Stimulated activated CD4-positive, alpha-beta T cell treated with anti-CD3 and anti-CD28 coated beads, Interleukin-15, amount 100 ng/mL, for 1 hour (primary cell): ENCODE results near the gene ERBIN.
A peak's percentile ranks its signal among the peaks of the same experiment; 100 is the strongest.
"Not testable (repeated sequence)": the region's sequence is repeated elsewhere in the genome, so short reads cannot be mapped to it uniquely, and the experiment has no call there.

Experiments
- DNase-seq, 2 donors: peaks; one replicate each; pipeline ENCODE4 v3.0.0-alpha.2; 2020; ENCODE audit warnings: low read depth in 1 of 2, low spot score in 1 of 2

Gene ERBIN, protein sequence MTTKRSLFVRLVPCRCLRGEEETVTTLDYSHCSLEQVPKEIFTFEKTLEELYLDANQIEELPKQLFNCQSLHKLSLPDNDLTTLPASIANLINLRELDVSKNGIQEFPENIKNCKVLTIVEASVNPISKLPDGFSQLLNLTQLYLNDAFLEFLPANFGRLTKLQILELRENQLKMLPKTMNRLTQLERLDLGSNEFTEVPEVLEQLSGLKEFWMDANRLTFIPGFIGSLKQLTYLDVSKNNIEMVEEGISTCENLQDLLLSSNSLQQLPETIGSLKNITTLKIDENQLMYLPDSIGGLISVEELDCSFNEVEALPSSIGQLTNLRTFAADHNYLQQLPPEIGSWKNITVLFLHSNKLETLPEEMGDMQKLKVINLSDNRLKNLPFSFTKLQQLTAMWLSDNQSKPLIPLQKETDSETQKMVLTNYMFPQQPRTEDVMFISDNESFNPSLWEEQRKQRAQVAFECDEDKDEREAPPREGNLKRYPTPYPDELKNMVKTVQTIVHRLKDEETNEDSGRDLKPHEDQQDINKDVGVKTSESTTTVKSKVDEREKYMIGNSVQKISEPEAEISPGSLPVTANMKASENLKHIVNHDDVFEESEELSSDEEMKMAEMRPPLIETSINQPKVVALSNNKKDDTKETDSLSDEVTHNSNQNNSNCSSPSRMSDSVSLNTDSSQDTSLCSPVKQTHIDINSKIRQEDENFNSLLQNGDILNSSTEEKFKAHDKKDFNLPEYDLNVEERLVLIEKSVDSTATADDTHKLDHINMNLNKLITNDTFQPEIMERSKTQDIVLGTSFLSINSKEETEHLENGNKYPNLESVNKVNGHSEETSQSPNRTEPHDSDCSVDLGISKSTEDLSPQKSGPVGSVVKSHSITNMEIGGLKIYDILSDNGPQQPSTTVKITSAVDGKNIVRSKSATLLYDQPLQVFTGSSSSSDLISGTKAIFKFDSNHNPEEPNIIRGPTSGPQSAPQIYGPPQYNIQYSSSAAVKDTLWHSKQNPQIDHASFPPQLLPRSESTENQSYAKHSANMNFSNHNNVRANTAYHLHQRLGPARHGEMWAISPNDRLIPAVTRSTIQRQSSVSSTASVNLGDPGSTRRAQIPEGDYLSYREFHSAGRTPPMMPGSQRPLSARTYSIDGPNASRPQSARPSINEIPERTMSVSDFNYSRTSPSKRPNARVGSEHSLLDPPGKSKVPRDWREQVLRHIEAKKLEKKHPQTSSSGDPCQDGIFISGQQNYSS (N-terminal part only)

DNA sequence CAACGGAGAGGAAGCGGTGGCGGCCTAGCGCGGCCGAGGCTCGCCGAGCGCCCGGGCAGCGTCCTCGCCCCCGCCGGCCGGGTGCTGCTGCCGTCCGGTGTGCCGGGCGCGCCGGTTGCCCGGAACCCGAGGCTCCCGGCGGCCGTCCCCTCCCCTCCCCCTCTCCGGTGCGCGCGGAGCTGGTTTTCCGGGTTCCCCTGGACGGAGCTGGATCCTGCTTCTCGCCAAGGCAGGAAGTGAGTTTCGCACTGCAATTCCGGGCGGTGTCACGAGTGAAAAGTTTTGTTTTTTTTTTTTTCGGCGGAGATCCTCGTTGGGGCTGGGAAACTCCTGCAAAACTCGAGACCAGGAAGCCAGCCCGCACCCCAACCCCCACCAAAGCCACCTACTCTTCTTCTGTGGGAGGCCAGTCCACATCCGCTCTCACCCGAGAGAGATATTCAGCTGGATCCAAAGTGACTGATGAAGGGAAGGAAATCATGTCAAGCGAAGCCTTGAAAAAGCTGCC is at the start of gene ERBIN:
Gene ERBIN (plus strand): TSS at position 300 of the 508 bp plus-strand sequence. CDS start 66,144 bp downstream, outside the sequence.
- DNase-seq = peak; percentile 43 to 47

DNA sequence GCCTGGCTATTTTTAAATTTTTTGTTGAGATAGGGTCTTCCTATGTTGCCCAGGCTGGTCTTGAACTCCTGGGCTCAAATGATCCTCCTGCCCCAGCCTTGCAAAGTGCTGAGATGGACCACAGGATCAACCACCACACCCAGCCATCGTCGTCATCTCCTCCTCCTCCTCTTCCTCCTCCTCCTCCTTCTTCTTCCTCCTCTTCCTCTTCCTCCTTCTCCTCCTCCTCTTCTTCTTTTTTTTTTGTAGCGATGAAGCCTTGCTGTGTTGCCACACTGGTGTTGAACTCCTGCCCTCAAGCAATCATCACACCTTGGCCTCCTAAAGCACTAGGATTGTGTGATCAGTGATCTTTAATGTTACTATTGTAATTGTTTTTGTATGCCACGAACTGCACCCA is 49.4 kb upstream of the ERBIN start:
- DNase-seq = no peak

DNA sequence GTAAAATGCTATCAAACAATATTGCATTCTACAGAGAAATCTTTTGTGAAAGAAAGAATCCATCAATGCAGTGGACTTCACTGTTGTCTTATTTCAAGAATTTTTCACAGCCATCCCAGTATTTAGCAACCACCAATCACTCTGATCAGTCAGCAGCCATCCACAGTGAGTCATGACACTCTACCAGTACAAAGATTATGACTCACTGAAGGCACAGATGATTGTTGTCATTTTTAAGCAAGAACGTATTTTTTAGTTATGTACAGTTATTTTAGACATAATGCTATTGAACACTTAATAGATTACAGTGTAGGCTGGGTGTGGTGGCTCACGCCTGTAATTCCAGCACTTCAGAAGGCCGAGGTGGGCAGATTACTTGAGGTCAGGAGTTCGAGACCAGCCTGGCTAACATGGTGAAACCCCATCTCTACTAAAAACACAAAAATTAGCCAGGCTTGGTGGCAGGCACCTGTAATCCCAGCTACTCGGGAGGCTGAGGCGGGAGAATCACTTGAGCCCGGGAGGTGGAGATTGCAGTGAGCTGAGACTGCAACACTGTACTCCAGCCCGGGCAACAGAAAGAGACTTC is 46.6 kb upstream of the ERBIN start:
- not testable (repeated sequence) for DNase-seq

DNA sequence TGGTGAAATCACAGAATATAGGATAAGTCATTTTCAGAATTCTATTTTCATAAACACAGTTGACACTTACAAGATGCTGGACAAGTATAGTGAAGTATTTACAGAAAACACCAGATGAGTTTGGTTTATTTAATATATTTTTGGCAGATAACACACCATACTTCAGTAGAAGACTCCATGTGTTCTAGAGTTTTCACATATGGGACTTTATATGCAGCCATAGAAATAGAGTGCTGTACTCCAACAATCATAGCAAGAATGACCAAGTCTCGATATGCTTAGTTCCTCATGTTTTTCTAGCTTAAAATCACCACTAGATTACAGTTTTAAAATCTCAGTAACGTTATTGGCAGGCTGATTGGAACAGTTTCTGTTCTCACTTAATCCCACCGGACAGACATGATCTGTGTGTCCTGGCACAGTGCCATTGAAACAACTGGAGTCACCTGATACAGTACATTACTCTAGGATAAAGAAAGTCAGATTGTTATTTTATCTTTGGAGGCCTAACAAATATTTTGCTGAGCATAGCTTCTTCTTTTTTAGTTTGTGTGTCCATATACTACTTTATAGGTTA is 45.8 kb upstream of the ERBIN start:
- DNase-seq = no peak

DNA sequence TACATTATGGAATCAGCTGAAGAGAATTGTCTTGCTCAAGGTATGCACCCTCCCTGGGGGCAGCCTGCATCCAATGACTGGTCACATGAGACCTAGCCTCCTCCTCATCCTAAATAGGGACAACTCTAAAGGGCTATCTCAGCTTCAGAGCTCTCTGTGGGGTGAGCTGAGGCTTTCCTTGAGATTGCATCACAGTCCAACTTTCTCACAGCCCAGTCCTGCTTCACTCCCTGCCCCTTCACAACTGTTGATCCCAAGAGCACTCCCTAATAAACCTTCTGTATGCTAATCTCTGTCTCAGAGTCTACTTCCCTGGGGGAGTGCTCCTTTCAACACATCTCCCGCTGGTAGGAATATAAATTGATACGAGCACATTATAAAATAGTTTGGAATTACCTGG is 44.1 kb upstream of the ERBIN start:
- no peak for DNase-seq

DNA sequence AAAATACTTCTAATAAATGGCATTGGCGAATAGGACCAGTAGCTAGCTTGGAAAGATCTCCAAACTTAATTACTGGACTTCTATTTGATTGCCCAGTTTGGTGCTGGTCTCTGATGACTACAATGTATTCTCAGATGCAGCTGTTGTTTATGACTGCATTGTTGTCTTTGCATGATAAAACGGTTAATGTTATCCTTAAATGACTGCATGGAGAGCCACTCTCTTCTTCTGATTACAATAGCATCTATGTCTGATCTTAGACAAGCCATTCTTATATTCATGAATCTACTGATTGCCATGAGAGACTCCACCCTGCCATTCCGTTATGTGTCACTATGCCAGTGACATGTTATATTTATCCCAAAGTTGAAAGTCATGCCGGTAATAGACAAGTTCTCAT is 42.9 kb upstream of the ERBIN start:
- DNase-seq = no peak

DNA sequence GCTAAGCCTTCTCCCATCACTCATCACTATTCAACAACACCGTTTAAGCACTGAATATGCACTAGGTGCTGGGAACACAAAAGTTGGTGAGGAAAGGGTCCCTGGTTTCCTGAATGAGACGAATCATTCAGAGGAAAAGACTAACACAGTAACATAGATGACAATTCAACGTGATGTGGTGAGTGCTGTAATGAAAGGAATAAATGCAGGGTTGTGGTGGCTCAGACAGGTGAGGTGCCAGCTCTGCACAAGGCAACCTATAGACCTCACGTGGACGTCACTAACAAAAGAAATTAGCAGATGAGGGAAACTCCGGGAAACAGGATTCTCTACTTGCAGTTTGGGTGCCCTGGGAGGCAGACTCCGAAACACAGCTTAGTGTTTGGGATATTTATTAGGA is 40.0 kb upstream of the ERBIN start:
- DNase-seq = no peak

DNA sequence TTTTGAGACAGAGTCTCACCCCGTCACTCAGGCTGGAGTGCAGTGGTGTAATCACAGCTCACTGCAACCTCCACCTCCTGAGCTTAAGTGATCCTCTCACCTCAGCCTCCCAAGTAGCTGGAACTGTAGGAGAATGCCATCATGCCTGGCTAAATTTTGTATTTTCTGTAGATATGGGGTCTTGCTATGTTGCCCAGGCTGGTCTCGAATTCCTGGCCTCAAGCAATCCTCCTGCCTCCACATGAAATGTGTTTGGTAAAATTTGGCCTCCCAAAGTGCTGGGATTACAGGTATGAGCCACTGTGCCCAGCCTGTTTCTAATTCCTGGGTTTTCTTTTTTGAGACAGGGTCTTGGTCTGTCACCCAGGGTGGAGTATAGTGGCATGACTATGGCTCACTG is 34.4 kb upstream of the ERBIN start:
- not testable (repeated sequence) for DNase-seq

DNA sequence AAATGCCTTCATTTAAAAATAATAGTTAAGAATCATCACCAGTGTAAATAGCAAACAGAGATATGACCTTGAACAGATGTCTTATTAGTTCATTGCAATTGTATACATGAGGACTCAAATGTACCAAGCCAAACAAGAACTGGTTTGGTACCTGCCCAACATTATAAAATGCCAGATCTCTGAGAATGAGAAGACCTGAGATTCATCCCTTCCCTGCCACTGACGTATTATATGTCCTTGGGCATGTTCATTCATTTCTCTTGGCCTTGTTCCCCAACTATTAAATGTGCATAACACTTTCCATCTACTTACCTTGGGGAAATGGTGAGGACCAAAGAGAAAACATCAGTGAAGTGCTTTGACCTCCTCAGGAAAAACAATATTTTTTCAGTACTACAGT is 33.6 kb upstream of the ERBIN start:
- no peak for DNase-seq

DNA sequence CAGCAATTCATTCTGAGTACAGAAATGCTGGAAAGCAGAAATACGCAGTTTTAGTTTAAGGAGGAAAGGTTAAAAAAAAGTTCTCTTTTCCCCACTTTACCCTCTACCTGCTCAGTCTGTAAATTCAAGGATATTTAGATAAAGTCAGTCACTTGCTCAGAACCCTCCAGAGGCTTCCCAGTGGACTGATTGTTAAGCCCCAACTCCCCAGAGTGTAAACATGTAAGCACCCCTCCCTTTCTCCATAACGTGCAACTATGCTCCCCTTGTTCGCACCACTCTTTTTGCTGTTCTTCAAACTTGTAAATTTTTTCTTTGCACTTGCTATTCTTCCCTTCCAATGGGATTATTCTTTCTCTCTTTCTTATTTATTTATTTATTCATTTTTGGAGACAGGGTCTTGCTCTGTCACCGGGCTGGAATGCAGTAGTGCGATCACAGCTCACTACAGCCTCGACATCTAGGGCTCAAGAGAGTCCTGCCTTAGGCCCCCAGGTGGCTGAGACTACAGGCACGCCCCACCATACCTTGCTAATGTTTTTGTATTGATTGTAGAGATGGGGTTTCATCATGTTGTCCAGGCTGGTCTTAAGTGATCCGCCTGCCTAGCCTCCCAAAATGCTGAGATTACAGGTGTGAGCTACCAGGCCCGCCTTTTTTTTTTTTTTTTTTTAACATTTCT is 32.5 kb upstream of the ERBIN start:
- DNase-seq = no peak

DNA sequence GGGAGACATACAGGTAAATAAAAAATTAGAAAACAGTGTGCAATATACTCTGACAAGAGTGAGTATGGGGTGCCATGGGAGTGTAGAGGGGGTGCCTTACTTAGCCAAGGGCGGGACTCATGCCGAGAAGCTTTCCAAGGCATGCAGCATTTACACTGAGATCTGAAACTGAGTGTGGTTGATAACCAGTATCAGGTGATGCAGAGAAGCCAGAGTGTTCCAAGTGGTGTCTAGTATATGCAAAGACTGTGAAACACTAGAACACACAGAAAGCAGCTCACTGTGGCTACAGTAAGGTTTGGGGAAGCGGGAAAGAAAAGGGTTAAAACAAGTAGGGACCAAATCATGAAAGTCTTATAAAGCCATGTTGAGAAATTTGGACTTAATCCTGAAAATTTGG is 30.5 kb upstream of the ERBIN start:
- DNase-seq = no peak

DNA sequence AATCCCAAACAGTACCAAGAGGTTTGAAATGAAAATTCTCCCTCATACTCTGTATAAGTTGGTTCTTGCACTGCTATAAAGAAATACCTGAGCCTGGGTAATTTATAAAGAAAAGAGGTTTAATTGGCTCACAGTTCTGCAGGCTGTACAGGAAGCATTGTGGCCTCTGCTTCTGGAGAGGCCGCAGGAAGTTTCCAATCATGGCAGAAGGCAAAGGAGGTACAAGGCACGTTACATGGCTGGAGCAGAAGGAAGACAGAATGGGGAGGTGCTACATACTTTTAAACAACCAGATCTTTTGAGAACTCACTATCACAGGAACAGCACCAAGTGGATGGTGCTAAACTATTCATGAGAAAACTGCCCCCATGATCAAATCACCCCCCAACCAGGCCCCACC is 25.6 kb upstream of the ERBIN start:
- DNase-seq = no peak

DNA sequence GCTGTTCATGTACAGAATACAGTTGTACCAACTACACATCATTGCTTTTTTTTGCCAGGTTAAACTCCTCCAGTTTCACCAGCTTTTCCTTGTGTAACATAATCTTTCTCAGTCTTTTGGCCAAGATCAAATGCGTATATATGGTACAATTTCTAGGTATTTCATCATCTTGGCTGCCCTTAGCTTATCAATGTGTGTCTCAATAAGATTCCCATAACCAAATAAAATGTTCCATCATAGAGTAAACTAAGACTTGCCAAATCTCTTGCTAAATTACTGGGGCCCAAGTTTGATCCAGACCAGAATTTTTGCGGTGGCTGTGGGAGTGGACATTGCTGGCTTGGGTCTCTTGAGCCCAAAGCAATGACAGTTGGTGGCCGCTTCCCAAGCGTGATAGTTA is 24.3 kb upstream of the ERBIN start:
- DNase-seq = no peak

DNA sequence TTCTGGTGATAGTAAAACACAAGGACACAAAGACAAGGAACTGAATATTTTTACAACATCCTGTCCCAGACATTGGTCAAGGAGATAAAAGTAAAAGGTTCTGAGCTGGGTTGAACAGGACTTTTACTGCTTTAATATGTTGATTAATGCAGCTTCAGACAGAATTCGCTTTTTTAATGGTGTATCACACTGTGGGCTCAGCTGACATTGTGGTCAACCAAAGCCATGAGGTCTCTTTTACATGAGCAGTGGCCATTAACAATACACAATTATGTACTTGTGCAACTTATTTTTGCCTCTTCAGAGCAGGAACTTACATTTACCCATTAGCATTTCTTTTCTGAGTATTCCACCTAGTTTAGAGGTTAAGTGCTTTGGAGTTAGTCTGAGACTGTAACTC is 22.8 kb upstream of the ERBIN start:
- no peak for DNase-seq

DNA sequence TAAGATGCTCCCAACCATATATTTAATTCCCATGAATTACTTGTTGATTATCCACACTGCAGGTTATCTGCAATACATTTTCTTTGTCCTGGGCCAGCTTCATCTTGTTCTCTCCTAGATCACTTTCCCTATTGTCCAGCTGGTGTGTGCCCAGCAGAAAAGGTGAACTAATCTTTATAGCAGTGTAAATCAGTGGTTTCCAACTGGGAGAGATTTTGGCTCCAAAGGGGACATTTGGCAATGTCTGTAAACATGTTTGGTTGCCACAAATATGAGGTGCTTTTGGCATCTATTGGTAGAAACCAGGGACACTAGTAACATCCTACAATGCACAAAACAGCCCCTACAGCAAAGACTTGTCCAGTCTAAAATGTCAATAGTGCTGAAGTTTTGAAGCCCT is 20.1 kb upstream of the ERBIN start:
- no peak for DNase-seq

DNA sequence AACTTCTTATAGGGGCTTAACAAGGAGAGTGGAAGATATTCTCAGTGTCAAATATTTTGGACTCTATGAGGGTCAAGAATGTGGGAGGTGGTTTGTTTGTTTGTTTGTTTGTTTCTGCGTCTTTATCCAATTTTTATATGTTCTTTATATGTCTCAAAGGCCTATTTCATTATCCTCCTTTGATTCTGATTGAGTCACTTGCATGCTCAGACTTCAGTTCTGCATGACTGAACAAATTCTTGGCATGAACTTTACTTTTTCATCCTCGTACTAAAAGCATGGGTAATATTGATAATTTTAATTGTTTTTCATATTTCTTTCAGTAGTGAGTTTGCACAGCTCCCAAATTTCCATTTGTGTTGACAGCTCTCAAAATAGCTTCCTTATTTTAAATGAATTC is 19.2 kb upstream of the ERBIN start:
- DNase-seq = no peak

DNA sequence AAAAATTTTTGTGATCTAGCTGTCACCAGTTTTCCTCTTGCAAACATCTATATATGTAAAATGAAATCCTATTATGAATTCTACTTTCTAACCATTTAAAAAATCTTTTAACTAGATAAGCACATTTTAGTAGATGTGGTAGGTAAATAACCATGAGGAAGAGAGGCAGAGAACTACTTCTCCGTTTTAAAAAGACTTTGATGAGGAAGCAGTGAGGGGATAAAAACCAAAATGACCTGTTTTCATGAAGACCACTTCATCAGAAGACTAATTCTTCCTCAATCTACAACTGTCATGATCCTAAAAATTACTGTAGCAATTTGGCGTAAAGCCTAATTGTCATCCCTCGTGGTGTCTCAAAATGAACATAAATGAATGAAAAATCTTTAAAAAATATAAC is 15.7 kb upstream of the ERBIN start:
- no peak for DNase-seq

DNA sequence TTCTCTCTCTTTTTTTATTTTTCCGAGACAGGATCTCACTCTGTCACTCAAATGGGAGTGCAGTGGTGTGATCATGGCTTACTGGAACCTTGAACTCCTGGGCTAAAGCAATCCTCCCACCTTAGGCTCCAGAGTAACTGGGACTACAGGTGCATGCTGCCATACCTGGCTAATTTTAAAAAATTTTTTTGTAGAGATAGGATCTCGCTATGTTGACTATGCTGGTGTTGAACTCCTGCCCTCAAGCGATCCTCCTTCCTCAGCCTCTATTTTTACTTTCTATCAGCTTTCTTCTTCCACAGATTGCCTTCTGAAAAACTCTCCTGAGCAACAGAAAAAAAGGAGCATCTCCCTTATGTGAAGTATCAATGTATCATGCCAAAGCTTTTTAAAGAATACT is 14.1 kb upstream of the ERBIN start:
- no peak for DNase-seq

DNA sequence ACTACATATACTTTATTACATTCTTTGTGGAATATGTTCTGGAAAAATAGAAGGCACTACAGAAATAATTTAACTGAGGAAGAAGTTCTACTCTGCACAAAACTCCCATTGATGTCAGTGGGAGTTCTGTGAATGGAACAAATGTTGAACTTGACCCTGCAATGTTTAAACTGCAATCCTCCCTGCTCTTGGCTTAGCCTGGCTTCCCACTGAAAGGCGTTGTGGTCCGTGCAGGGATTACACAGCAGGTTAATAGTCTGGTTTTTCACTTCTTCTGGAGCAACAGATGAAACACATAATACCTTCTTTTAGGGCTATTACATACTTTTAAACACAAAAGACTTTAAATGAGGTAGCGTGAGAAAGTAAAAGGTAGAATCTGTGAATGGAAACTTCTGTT is 12.9 kb upstream of the ERBIN start:
- no peak for DNase-seq

DNA sequence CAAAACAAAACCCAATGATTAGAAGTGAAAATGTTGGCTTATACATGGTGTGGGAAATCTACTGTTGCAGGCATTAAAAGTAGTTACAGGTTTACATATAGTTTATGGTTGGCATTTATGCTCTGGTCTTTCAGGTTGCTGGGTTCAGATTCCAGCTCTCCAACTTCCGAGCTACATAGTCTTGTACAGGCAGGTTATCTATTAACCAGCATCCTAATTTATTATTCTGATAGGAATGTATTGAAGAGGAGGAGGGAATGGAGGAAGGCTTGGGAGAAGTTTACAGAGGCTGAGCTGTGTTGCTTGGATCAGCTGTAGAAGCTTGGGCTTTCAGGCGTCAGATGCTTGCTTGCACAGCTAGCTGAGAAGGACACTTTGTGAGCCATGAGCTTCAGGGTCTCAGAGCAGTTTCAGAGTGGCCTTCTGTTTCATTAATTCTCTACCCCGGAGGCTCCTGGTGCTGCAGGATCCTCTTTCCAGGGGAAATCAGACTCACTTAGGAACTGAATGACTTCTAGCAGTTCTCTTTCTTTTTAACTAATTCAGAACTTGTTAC is 11.7 kb upstream of the ERBIN start:
- DNase-seq = no peak
